Stimulated activated CD4-positive, alpha-beta T cell treated with anti-CD3 and anti-CD28 coated beads, Interleukin-15, amount 100 ng/mL, for 48 hours (primary cell): ENCODE results near the gene PLCD1.
"Not testable (repeated sequence)": the region's sequence is repeated elsewhere in the genome, so short reads cannot be mapped to it uniquely, and the experiment has no call there.

ENCODE experiments used
- DNase-seq, 2 donors: peaks; one replicate each; pipeline ENCODE4 v3.0.0-alpha.2; 2020; ENCODE audit warnings: low read depth in 2 of 2

The PLCD1 gene

DNA sequence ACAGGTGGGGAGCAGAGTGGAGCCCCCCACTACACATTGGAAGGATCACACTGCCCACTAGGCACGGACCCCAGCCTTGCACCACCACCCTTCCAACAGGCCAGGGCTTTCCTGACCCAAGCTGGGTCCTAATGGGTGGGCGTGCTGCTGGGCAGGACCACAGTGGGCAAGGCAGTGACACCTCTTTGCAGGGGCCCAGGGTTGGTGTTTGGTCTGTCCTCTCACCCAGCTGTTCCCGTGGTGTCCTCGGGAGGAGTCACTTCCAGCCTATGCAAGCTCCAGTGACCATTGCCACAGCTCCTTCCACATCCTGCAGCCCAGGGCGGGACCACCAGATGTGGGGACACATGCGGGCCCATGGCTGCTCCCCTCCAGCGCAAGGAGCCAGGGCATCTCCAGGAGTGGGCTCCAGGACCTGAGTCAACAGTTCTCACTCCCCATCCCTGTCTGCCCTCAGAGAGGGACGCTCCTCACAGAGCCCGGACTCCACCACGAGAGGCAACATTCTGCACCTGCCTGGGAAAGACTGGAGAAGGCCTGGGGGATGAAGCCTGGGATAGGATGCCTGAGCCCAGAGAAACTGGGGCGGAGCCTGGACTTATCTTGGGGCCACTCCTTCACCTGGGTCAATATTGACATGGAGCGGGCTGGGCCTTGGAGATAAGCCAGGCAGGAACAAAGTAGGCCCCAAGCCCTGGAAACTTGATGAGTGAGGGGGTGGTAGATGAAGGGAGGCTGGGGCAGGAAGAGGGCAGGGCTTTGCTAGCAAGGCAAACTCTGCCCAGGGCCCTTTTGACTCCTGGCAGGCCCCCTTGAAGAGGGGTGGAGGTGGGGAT is 42.7 kb downstream of the PLCD1 start:
- DNase-seq: no peak

DNA sequence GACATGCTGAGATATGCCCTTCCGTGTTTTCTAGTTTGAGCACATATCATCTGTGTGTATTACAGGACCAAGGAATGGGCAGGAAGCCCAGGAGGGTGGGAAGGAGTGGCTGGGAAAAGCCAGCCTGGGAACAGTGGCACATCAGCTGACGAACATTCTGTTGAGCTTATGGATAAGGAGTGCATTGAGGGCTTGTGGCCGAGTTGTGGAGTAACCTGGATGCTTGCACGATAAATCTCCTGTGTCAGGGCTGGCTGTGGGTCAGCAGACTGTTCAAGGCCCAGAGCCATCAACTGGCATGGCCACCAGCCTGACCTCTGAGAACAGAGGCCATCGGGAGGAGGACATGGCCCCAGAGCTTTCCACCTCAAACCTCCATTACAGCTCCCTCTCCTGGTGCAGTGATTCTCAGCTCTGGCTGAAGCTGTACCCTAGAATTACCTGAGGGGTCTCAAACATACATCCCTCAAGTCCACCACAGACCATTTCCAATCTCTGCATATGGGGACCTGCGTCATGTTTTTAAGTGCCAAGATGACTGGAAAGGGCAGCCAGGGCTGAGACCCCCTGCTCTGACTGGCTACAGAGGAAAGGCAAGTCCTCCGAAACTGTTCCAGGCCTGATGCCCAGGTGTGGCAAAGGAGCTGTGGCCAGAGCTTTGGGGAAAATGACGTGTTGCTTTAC is 43.7 kb downstream of the PLCD1 start:
- DNase-seq: no peak

DNA sequence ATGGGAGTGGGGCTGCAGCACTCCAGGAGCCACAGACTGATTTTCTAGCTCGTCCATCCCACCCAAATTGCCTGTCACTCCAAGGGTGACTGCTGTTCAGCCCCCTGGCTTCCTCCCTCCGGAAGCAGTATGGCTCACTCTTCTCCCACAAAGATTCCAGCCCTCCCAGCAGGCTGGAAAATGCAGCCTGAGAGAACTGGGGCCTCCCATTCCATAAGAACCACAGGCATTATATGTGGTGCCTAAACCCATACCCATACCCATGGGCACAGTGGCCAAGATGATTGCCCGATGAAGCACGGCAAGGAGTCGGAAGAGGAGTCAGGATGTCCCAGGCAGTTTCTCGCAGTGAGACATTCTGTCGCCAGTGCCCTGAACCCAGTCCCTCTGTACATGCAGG is 44.8 kb downstream of the PLCD1 start:
- no peak for DNase-seq

DNA sequence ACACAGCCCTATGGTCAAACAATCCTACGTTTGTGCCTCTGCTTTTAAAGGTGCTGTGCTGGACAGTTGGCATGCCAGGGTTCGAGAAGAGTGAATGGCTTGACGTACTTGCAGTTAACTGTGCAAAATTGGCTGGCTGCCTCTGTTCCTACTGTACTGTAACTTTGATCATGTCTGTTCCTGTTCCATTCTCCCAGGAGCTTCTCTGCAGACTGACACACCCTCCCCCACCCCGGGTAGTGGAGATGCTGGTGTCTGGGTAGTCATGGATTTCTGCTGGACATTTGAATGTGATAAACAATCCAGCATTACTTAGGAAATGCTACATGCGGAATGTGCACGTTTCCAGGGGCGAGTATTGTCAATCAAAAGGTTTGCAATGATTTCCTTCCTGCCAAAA is 45.4 kb downstream of the PLCD1 start:
- DNase-seq: no peak

DNA sequence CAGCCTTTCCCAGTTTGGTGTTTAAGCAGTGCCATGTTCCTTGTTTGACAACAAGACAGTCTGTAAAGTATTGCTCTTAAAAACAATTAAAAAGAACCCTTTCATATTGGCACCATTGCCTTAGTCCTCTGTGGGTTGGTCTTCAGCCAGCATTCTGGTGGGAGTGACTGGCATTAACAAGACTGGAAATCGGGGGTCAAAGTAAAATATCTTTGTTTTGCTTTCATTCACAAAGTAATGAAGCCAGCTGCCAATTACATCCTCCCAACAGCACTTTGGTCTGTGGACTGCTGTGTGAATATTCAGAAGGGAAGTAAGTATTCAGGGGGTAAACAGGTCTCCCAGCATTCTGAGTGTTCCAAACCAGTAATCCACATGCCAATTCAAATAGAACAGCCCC is 47.1 kb downstream of the PLCD1 start:
- no peak for DNase-seq

DNA sequence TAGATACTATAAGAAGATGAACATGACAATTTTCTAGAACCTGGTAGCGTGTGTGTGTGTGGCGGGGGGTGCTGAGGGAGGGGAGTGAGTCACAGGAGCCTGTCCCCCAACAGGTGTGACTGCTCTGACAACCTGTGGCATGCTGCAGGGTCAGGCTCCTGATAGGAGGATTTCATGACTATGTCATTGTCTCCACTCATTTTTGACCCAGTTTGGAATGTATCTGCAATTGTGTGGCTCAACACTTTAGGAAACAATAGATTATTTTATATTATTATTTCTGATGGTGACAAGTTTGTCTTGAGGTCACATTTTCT is 48.1 kb downstream of the PLCD1 start:
- DNase-seq: no peak

DNA sequence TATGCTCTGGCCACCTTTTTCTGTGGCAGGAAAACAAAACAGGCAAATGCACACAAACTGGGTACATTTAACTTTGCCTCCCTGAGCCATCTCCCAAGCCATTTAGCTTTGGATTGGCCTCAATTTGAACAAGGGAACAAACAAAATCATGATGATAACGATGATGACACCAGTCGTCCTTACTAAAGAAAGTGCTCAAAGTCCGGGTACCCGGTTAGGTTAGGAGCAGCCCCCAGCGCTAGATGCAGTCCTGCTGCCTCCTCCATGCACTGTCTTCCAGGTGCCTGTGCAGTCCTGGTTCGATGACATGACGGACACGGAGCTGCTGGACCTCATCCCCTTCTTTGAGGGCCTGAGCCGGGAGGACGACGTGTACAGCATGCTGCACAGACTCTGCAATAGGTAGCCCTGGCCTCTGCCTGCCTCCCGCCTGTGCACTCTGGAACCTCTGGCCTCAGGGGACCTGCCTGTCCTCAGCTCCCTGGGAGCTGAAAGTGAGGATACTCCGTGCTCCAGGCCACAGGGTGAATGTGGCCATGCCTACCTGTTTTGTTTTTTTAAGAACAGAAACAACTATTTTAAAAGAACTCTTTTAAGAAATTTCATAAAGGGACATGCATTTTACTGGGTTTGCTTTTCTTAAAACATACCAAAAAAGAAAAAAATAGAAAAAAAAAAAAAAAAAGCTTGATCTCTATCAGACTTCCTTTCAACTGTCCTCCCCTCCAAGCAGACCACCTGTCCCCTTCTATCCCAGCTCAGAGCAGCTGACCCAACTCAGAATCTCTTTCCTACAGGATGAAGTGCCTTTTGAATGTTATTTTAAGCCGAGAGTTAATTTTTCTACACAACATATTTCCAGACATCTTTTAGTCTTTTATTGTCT is 48.7 kb downstream of the PLCD1 start:
- no peak for DNase-seq

DNA sequence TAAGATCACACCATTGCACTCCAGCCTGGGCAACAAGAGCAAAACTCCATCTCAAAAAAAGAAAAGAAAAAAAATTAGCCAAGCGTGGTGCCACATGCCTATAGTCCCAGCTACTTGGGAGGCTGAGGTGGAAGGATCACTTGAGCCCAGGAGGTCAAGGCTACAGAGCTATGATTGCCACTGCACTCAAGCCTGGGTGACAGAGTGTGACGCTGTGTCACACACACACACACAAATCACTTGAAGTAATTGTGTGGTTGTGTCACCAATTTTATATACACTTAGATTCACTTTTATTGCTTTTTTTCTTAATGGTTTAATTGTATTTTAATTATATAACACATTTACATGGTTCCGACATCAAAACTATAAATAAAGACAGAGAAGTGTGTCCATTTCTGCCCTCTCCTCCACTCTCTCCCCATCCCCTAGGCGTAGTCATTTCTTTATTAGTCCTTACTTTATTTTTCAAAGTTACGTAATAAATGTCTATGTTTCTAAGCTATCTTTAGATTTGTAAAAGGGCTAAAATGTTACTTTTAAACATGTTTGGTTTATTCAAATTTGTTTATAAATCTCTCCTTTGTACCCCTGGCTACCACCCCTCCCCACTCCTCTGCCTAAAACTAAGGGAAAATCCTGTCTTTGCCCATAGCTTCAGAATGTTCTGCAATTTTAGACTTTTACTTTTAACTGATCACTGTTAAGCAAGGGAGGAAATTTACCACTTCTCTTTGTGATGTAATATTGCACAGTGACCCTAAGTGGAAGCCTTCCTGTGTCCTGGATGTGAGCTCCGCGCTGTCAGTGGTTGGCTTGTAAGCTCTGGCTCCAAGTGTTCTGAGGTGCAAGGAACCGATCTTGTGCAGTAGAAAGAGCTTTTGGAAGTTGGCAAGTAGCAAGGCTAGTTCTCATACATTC is 49.6 kb downstream of the PLCD1 start:
- no peak for DNase-seq

DNA sequence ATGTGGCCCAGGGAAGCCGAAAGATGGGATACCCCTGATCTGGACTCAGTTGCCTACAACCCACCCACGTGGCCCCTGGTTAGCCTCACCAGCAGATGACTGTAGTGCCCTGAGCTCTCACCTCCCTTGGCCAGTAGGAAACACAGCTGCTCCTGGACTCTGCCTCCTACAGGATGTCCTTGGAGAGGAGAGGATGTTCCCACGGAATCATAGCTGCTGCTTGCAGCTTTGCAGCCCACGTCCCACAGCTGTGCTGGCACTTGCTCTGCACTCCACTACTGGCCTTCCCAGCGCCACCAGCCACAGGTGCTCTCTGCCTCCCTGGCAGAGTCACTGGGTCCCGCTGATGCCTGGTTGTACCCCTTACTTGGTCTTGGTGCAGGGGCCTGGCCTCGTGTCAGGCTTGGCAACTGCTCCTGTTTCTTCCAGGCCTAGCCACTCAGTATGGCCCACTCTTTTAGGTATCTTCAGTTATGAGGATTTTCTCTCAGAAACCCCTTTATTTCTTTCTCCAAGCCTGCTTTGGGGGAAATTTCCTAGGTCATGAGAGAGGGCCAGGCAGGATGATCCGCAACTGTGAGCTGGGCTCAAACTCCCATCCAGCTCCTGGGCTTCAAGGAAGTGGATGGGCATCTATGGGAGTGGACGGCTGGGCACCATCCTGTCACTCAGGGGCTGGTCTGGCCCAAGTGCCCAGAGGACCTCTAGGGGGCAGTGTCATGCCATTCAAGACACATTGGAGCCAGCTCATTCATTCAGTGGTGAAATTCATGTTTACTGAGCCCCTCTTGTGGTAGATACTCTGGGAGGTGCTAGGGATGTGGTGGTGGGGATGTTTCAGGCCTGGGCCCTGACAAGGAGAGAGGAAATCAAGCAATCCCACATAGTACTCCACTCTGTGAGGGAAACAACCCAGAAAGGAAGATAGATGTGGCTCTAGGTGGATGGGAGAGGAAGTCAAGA is 55.0 kb downstream of the PLCD1 start:
- peak; percentile 23 to 59 for DNase-seq

DNA sequence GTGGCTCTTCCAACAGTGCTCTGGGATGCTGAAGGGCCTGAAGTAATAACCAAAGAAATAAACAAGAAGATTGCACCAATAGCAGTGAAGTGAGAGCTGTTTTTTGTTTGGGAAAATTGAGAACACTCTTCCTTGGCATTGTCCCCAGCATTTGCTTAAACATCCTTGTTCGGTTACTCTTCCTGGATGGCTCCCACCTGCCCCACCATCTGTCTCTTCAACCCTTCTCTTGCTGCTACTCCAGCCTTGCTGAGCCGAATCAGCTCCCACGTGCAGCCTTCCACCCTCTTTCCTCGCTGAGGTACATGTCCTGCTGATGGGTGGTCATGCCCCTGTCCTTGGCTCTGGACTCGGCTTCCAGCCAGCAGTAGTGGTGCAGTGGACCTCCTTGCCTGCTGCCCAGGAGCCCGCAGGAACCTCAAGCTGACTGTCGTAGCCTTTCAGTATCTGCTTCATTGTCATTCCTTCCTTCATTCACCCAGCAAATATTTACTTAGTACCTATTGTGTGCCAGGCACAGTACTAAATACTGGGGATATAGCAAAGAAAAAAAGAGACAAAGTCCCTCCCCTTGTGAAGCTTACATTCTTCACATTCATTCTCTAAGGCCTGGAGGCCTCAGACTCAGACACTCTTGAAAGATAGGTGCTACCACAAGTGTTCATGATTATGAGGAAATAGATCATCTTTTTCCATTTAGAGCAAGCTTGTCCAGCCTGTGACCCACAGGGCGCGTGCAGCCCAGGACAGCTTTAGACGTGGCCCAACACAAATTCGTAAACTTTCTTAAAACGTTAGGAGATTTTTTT is 56.0 kb downstream of the PLCD1 start:
- no peak for DNase-seq

DNA sequence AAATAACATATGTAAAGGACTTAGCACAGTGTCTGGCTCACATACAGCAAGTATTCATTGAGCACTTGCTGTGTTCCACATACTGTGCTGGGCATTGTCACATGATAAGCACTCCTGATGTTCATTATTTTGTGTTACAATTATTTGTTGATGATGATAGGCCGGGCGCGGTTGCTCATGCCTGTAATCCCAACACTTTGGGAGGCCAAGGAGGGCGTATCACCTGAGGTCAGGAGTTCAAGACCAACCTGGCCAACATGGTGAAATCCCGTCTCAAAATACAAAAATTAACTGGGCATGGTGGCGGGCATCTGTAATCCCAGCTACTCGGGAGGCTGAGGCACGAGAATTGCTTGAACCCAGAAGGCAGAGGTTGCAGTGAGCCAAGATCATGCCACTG is 57.4 kb downstream of the PLCD1 start:
- DNase-seq: not testable (repeated sequence)

DNA sequence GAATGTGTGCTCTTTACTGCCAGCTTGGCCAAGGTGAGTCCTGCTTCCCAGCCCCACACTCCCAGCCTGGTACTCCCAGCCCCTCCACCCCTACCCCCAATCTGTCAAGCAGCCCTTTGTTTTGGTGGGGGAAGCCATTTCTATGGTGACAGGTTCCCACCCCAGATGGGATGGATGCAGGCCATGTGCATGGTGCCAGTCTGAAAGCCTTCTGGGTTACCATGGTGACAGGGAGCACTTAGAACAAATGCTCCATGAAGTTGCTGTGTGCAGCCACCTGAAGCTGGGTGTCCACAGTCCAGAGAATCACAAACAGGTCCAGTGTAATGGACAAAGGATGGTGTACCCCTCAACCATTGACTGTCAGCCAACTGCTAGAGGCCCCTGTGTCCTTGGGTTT is 58.0 kb downstream of the PLCD1 start:
- no peak for DNase-seq

DNA sequence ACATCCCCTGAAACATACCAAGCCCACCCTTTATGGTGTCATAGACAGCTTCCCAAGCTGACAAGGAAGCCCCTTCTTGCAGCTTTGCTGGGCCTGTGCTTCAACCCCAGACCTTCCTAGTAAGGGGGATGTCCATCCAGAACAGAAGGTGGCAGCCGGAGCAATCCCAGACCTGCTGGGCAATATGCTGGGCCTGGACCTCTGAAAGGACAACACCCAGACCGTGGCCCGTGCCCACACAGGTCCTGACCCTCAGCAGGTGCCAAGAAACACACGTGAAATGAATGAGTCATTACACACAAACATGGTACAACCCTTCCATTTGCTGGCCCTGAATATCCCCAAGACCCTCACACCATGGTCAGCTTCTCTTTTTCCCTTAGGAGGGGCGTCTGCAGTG is 58.6 kb downstream of the PLCD1 start:
- DNase-seq: no peak

DNA sequence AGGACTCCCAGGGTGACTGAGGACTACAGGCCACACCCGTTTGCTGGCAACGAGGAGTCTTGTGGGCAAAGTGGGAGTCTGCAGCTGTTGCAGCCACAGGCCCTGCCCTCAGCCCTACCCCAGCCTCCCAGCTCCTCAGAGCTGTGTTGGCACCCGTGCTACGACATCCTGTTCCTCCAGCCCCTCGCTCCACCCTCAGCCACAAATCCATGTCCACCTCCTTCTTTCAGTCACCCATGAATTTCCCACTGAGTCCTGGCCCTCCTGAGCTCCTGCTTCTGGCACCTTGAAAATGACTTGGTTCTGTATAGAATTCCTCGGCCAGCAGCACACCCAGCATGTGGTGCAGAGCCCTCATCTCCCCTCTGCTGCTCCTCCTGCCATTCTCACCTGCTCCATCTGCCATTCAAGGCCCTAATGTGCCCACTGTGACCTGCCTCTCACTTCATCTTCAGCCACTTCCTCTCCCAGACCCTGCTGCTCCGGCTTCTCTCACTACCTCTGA is 59.8 kb downstream of the PLCD1 start:
- no peak for DNase-seq

DNA sequence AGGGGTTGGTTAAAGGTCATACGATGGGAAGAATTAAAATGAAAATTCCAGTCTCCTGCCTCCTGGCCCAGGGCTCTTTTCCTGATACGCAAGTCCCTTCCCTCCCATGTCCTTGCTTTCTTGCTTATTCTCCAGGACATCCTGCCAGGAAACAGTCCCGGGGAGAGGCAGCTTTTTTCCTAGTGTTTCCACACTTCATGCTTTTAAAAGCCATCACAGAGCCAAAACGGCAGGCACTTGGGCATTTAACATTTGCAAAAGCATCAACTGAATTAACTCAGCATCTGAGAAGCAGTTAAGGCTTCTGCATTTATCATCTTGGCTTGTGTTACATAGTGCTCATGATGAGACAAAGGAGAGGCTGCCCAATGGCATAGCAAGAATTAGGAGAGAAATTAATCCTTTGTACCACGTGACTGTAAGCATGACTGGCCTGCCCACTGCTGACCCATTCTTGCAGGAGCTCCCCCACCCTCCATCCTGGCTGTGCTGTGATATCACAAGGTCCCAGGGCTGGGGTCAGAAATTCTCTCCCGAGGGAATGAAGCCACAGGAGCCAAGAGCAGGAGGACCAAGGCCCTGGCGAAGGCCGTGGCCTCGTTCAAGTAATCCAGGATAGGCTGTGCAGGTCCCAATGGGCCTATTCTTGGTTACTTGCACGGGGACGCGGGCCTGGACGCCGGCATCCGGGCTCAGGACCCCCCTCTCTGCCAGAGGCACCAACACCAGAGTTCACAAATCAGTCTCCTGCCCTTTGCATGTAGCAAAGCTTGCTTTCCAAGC is 60.4 kb downstream of the PLCD1 start:
- no peak for DNase-seq

DNA sequence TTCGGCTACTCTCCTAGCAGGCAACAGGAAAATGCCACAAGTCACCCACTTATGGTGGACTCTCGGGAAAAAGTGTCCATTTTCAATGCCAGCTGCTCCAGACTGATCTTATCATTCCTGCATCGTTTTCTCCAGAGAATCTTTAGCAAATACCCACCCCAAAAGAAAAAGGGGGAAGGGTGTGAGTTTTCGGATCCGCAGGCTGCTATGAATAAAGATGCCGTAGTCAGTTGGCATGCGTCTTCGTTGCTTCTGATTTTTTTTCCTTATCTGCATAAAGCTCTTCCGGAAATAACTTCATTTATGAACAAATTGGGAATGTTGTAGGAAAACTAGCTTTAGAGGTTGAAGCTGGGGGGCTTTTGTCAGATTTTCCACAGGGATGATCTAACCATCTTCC is 61.2 kb downstream of the PLCD1 start:
- no peak for DNase-seq

DNA sequence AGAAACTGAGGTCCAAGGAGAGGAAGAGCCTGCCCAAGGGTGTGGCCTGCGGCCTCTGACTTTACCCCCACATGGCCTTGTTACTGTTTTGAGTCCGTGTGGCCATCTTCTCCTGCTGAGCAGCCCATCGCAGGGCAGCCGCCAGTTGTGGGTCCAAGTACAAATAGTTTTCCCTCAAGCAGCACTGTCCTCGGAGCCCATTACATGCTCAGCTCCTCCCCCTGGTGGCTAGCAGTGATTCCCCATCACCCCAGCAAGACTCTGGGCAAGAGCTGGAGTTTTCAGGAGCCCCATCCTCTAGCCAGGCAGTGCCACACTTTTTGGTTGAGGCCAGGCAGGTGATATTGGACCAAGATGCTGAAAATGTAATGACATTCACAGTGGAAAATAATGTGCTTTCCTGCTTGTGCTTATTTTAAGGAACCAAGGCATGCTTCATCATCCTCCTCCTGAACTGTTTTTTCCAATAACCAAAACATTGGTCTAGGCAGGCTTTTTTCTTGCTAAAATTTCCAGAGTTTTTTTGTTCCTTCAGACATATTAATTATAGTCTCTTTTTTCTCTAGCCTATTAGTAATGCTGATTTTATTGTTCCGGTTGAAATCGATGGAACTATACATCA is 62.1 kb downstream of the PLCD1 start:
- peak; percentile 30 to 53 for DNase-seq

DNA sequence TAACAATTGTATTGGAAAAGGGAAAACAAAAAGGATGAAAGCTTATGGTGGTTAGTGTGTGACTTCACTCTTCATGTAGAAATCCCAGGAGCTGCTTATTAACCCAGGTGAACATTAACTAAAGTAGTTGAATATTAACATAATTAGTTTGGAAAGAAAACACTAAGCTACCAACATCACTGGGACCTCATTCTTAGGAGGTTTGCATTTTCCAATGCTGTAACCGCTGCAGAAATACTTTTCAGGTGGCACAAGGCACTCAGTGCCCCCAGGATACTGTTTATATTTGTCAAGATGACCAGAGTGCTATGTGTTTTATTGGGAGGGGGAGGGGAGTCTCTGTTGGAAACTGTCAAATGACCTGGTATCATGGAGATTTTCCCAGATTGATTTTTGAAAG is 64.7 kb downstream of the PLCD1 start:
- no peak for DNase-seq
